Activated B cell treated with CpG ODN at 0.5 μM for 24 hours (primary cell): ENCODE measurements around the gene FHOD3. TPM values are rescaled to one million over a fixed set of nuclear protein-coding genes. Genes with fewer than 3 reads are reported as not detected.

Experiments used
- ATAC-seq: fragments of 200-7000 bp; cut with Tn5 transposase; one replicate; pipeline ENCODE4 v1.10.0; 2021; ENCODE audit warnings: low read depth, mild to moderate bottlenecking, moderate library complexity
- CTCF ChIA-PET: fragments of 350-600 bp; sonication (Branson Sonifier 250); formaldehyde crosslinking; loops from one replicate; lab custom pipeline; 2021; ENCODE audit warnings: antibody characterized with exemption; lab: Charles Lee
- POLR2A ChIA-PET: fragments of 350-600 bp; sonication (Branson Sonifier 250); formaldehyde crosslinking; loops from one replicate; lab custom pipeline; 2021; ENCODE audit warnings: antibody characterized with exemption; lab: Charles Lee
- DNase-seq: peaks from one replicate; pipeline ENCODE4 v3.0.0; 2022
- H3K27ac Mint-ChIP-seq: one replicate; pipeline ENCODE4 v1.8.0; 2020; ENCODE audit warnings: mixed read lengths
- H3K27me3 Mint-ChIP-seq: one replicate; pipeline ENCODE4 v1.8.0; 2021; ENCODE audit warnings: mixed read lengths
- H3K36me3 Mint-ChIP-seq: one replicate; pipeline ENCODE4 v1.8.0; 2021; ENCODE audit warnings: low read depth, mixed read lengths
- H3K4me1 Mint-ChIP-seq: one replicate; pipeline ENCODE4 v1.8.0; 2021; ENCODE audit warnings: mixed read lengths
- H3K4me3 Mint-ChIP-seq: one replicate; pipeline ENCODE4 v1.8.0; 2020; ENCODE audit warnings: mild to moderate bottlenecking, mixed read lengths
- H3K9me3 Mint-ChIP-seq: one replicate; pipeline ENCODE4 v1.8.0; 2020; ENCODE audit warnings: mixed read lengths
- CTCF ChIP-seq: fragments of 200-600 bp; IDR thresholded peaks from one replicate; pipeline ENCODE4 v1.8.0; 2022; ENCODE audit warnings: antibody characterized with exemption, mild to moderate bottlenecking
- intact Hi-C: fragments of 100-400 bp; cut with micrococcal nuclease; formaldehyde crosslinking; loops from one replicate; pipeline ENCODE4 v1.15.1; 2024
- total RNA-seq: library from RNA; stranded (reverse); gene quantifications from 2 replicates; pipeline ENCODE4 v1.2.3, GENCODE V29; 2022

Gene FHOD3
- total RNA-seq, 1 donor from 2014 or later, result not detected

GRCh38 chr18:36653141-36653869, 355.8 kb downstream of the FHOD3 start:
- Mint-ChIP-seq H3K27me3 (peaks cover 15% of the 10 kb centered on the region), H3K9me3 (no peaks in the 10 kb centered on the region), H3K4me1 (no peaks in the 10 kb centered on the region), H3K36me3 (no peaks in the 10 kb centered on the region), H3K27ac (no peak overlapping the region), H3K4me3 (no peak overlapping the region)
- ChIA-PET CTCF (no interaction called here), POLR2A (no interaction called here)
- intact Hi-C loops, result no loop called here
- TF ChIP-seq CTCF, result no peak
- ATAC-seq (no peak), DNase-seq (no peak)

GRCh38 chr18:36653870-36654269, 356.4 kb downstream of the FHOD3 start:
- POLR2A ChIA-PET, result no interaction called here
- H3K4me3 Mint-ChIP-seq, result no peak overlapping the region
- TF ChIP-seq CTCF, result no peak
- DNase-seq, result no peak
- ATAC-seq, result no peak
- H3K36me3 Mint-ChIP-seq, result no peaks in the 10 kb centered on the region
- H3K9me3 Mint-ChIP-seq, result no peaks in the 10 kb centered on the region
- no peak overlapping the region for H3K27ac Mint-ChIP-seq
- no peaks in the 10 kb centered on the region for H3K4me1 Mint-ChIP-seq
- intact Hi-C loops, result no loop called here
- peaks cover 15% of the 10 kb centered on the region for H3K27me3 Mint-ChIP-seq
- CTCF ChIA-PET, result no interaction called here

GRCh38 chr18:36655074-36655473, 357.6 kb downstream of the FHOD3 start:
- Mint-ChIP-seq H3K9me3 (no peaks in the 10 kb centered on the region), H3K27ac (no peak overlapping the region), H3K36me3 (no peaks in the 10 kb centered on the region), H3K4me1 (no peaks in the 10 kb centered on the region), H3K27me3 (peaks cover 15% of the 10 kb centered on the region), H3K4me3 (no peak overlapping the region)
- DNase-seq (no peak), ATAC-seq (no peak)
- intact Hi-C loops, result no loop called here
- ChIA-PET CTCF (no interaction called here), POLR2A (no interaction called here)
- no peak for TF ChIP-seq CTCF

GRCh38 chr18:36655930-36656329, 358.4 kb downstream of the FHOD3 start:
- Mint-ChIP-seq H3K4me1 (no peaks in the 10 kb centered on the region), H3K27me3 (peaks cover 15% of the 10 kb centered on the region), H3K36me3 (no peaks in the 10 kb centered on the region), H3K9me3 (no peaks in the 10 kb centered on the region), H3K4me3 (no peak overlapping the region), H3K27ac (no peak overlapping the region)
- POLR2A ChIA-PET, result no interaction called here
- DNase-seq (no peak), ATAC-seq (no peak)
- intact Hi-C loops, result no loop called here
- TF ChIP-seq CTCF, result no peak
- CTCF ChIA-PET, result no interaction called here

- H3K27me3 Mint-ChIP-seq, result peaks cover 13% of the 10 kb centered on the region
- H3K4me1 Mint-ChIP-seq, result no peaks in the 10 kb centered on the region
- no peak overlapping the region for H3K27ac Mint-ChIP-seq
- intact Hi-C loops, result no loop called here
- DNase-seq (no peak), ATAC-seq (no peak)
- H3K4me3 Mint-ChIP-seq, result no peak overlapping the region
- TF ChIP-seq CTCF, result no peak
- H3K9me3 Mint-ChIP-seq, result no peaks in the 10 kb centered on the region
- POLR2A ChIA-PET, result no interaction called here
- CTCF ChIA-PET, result no interaction called here
- no peaks in the 10 kb centered on the region for H3K36me3 Mint-ChIP-seq
Measured at GRCh38 chr18:36658611-36659010, 361.1 kb downstream of the FHOD3 start.
